GM23338 (cell line): ENCODE results near the gene ATG2A.

Experiments used
- EZH2 ChIP-seq: fragments of 200-600 bp; sonication (generic); IDR thresholded peaks from one replicate; pipeline ENCODE4 v1.8.0; 2017; ENCODE audit warnings: antibody characterized with exemption, mild to moderate bottlenecking, low read depth; ENCODE audit not compliant: unreplicated experiment
- EZH2phosphoT487 ChIP-seq: fragments of 200-600 bp; sonication (generic); IDR thresholded peaks from one replicate; pipeline ENCODE4 v1.8.1; 2018; ENCODE audit warnings: antibody characterized with exemption; ENCODE audit not compliant: unreplicated experiment
- TF ChIP-seq, protein P1 (sequence below), 2 experiments: fragments of 200-600 bp in 1 of 2; sonication (generic) in 1 of 2; conservative IDR thresholded peaks; 2 replicates each; pipeline versions ENCODE4 v1.5.1 to v1.6.1; 2016 to 2017; ENCODE audit warnings: antibody characterized with exemption in 2 of 2, low read depth in 2 of 2, mild to moderate bottlenecking in 2 of 2, moderate library complexity in 1 of 2
- TF ChIP-seq, protein P2 (sequence below): IDR thresholded peaks from one replicate; pipeline ENCODE4 v1.6.1; 2018; ENCODE audit warnings: antibody characterized with exemption; ENCODE audit not compliant: unreplicated experiment

DNA sequence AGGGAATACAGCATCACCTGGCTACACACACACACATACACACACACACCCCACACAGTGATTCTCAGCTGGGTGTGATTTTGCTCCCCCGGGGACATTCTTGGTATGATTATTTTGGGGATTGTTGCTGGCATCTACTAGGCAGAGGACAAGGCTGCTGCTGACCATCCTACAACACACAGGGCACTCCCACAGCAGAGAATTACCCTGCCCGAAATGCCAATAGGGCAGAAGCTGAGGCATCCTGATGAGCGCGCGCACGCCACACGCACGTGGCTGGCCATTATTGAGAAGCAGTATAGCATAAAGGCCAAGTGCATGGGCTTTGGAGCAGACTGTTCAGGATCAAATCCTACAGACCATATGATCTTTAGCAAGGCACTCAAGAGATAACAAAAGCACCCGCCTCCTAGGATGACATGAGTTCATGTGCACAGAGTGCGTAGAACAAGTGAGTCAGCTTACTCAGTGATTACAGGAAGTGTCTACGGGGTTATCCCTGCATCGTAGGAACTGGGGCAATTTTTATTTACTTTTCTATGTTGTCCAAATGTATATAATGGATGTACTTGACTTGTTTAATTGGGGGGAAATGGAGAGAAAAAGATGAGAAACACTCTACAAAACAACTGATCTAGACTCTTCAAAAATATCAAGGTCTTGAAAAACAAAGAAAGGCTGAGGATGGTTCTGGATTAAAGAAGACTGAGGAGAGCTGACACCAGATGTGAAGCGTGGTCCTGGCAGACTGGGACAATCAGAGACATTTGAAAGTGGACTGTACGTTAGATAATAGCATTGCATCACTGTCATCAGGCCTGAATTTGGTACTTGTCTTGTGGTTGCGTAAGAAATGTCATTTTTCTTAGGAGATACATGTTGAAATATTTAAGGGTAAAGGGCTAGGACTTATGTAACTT is 31.4 kb downstream of the ATG2A start:
- TF ChIP-seq, protein P1, sequence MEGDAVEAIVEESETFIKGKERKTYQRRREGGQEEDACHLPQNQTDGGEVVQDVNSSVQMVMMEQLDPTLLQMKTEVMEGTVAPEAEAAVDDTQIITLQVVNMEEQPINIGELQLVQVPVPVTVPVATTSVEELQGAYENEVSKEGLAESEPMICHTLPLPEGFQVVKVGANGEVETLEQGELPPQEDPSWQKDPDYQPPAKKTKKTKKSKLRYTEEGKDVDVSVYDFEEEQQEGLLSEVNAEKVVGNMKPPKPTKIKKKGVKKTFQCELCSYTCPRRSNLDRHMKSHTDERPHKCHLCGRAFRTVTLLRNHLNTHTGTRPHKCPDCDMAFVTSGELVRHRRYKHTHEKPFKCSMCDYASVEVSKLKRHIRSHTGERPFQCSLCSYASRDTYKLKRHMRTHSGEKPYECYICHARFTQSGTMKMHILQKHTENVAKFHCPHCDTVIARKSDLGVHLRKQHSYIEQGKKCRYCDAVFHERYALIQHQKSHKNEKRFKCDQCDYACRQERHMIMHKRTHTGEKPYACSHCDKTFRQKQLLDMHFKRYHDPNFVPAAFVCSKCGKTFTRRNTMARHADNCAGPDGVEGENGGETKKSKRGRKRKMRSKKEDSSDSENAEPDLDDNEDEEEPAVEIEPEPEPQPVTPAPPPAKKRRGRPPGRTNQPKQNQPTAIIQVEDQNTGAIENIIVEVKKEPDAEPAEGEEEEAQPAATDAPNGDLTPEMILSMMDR (conservative IDR thresholded peaks at IDR 0.05; ENCODE audit: low read depth in 2 of 2) = no peak
- no peak for TF ChIP-seq EZH2phosphoT487
- TF ChIP-seq, protein P2, sequence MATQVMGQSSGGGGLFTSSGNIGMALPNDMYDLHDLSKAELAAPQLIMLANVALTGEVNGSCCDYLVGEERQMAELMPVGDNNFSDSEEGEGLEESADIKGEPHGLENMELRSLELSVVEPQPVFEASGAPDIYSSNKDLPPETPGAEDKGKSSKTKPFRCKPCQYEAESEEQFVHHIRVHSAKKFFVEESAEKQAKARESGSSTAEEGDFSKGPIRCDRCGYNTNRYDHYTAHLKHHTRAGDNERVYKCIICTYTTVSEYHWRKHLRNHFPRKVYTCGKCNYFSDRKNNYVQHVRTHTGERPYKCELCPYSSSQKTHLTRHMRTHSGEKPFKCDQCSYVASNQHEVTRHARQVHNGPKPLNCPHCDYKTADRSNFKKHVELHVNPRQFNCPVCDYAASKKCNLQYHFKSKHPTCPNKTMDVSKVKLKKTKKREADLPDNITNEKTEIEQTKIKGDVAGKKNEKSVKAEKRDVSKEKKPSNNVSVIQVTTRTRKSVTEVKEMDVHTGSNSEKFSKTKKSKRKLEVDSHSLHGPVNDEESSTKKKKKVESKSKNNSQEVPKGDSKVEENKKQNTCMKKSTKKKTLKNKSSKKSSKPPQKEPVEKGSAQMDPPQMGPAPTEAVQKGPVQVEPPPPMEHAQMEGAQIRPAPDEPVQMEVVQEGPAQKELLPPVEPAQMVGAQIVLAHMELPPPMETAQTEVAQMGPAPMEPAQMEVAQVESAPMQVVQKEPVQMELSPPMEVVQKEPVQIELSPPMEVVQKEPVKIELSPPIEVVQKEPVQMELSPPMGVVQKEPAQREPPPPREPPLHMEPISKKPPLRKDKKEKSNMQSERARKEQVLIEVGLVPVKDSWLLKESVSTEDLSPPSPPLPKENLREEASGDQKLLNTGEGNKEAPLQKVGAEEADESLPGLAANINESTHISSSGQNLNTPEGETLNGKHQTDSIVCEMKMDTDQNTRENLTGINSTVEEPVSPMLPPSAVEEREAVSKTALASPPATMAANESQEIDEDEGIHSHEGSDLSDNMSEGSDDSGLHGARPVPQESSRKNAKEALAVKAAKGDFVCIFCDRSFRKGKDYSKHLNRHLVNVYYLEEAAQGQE = no peak
- TF ChIP-seq EZH2 = no peak
